HCT116 (cell line): ENCODE results near the gene ELAPOR1. TPM values are rescaled to one million over a fixed set of nuclear protein-coding genes. Genes with fewer than 3 reads are reported as not detected.

Experiments used
- ATAC-seq: fragments of 200-7000 bp; cut with Tn5 transposase; 2 replicates; pipeline ENCODE4 v1.9.1; 2020; ENCODE audit warnings: mild to moderate bottlenecking, moderate library complexity
- BruUV-seq: library from RNA; stranded (reverse); fragments of 400-500 nt; replicated peaks from 2 replicates; lab custom pipeline; 2021; lab: Mats Ljungman, UMichigan
- CTCF ChIA-PET: fragments of 300-600 bp; sonication (Branson Sonifier 250); formaldehyde crosslinking; loops from one replicate; lab custom pipeline; 2021; ENCODE audit warnings: antibody characterized with exemption; lab: Charles Lee
- POLR2A ChIA-PET: fragments of 300-600, 350-600 bp; sonication (Branson Sonifier 250); formaldehyde crosslinking; loops from one replicate; lab custom pipeline; 2021; ENCODE audit warnings: antibody characterized with exemption; lab: Charles Lee
- RAD21 ChIA-PET, 2 experiments: fragments of 300-600 bp; sonication (Branson Sonifier 250); formaldehyde crosslinking; loops; one replicate each; lab custom pipeline; 2023; ENCODE audit warnings: low total read pairs in 2 of 2; ENCODE audit not compliant: uncharacterized antibody in 2 of 2, unreplicated experiment in 2 of 2, low non-redundant PET in 1 of 2; lab: Charles Lee
- DNase-seq: peaks from one replicate; pipeline ENCODE4 v3.0.0-alpha.2; 2010; ENCODE audit warnings: low read depth, low spot score
- H2AFZ ChIP-seq: fragments of 200-600 bp; shearing (Covaris generic), sonication (generic); 2 replicates; pipeline ENCODE4 v1.6.1; 2017; ENCODE audit warnings: low read depth, mixed run types, mixed read lengths, antibody characterized with exemption, low read length; ENCODE audit not compliant: poor library complexity, severe bottlenecking
- H3K27ac ChIP-seq: 2 replicates; pipeline ENCODE4 v1.5.1; 2012; ENCODE audit warnings: low read depth, low read length
- H3K27me3 ChIP-seq: fragments of 200-600 bp; sonication (generic); 2 replicates; pipeline ENCODE4 v1.6.1; 2016; ENCODE audit warnings: mixed run types, low read length, mixed read lengths; ENCODE audit not compliant: insufficient read depth
- H3K36me3 ChIP-seq, 2 experiments: fragments of 200-500 bp in 1 of 2; fragments of 200-600 bp in 1 of 2; sonication (Bioruptor generic) in 1 of 2; sonication (generic) in 1 of 2; 2 replicates each; pipeline versions ENCODE4 v1.5.1 to v1.6.1; 2014 to 2016; ENCODE audit warnings: low read length in 2 of 2, inconsistent platforms in 1 of 2, mixed read lengths in 1 of 2, mixed run types in 1 of 2; ENCODE audit not compliant: insufficient read depth in 2 of 2, control insufficient read depth in 1 of 2
- H3K4me1 ChIP-seq, 2 experiments: fragments of 200-600 bp in 1 of 2; sonication (generic) in 1 of 2; 2 replicates each; pipeline versions ENCODE4 v1.5.1 to v1.6.1; 2012 to 2017; ENCODE audit warnings: low read length in 2 of 2, inconsistent platforms in 1 of 2, mild to moderate bottlenecking in 1 of 2, mixed read lengths in 1 of 2, mixed run types in 1 of 2, moderate library complexity in 1 of 2; ENCODE audit not compliant: insufficient read depth in 2 of 2, control insufficient read depth in 1 of 2
- H3K4me2 ChIP-seq: fragments of 200-600 bp; sonication (generic); 2 replicates; pipeline ENCODE4 v1.6.1; 2017; ENCODE audit warnings: mixed run types, low read length, mixed read lengths
- H3K4me3 ChIP-seq, 2 experiments: fragments of 200-600 bp in 1 of 2; sonication (generic) in 1 of 2; replicated peaks in 1 of 2; 2 replicates each; pipeline ENCODE4 v1.5.1; 2011 to 2016; ENCODE audit warnings: low read length in 2 of 2, control low read depth in 1 of 2, low read depth in 1 of 2, mild to moderate bottlenecking in 1 of 2, mixed read lengths in 1 of 2, mixed run types in 1 of 2
- H3K79me2 ChIP-seq: fragments of 200-600 bp; sonication (generic); 2 replicates; pipeline ENCODE4 v1.6.1; 2017; ENCODE audit warnings: mild to moderate bottlenecking, mixed run types, low read length, moderate library complexity, mixed read lengths; ENCODE audit not compliant: insufficient read depth
- H3K9ac ChIP-seq: fragments of 200-600 bp; sonication (generic); 2 replicates; pipeline ENCODE4 v1.6.1; 2016; ENCODE audit warnings: low read length, mixed read lengths
- H3K9me2 ChIP-seq: fragments of 200-600 bp; sonication (generic), shearing (Covaris generic); 2 replicates; pipeline ENCODE4 v1.6.1; 2017; ENCODE audit warnings: mixed run types, mild to moderate bottlenecking, moderate library complexity; ENCODE audit not compliant: insufficient read depth
- H3K9me3 ChIP-seq, 2 experiments: fragments of 200-500 bp in 1 of 2; fragments of 200-600 bp in 1 of 2; sonication (Bioruptor generic) in 1 of 2; sonication (generic) in 1 of 2; 2 replicates each; pipeline ENCODE4 v1.6.1; 2014 to 2017; ENCODE audit warnings: low read length in 2 of 2, mixed read lengths in 2 of 2, inconsistent platforms in 1 of 2, low read depth in 1 of 2, mild to moderate bottlenecking in 1 of 2, mixed run types in 1 of 2, moderate library complexity in 1 of 2; ENCODE audit not compliant: control insufficient read depth in 1 of 2, insufficient read depth in 1 of 2
- H4K20me1 ChIP-seq: fragments of 200-600 bp; sonication (generic), shearing (Covaris generic); 2 replicates; pipeline ENCODE4 v1.6.1; 2017; ENCODE audit warnings: mixed run types, mild to moderate bottlenecking, moderate library complexity; ENCODE audit not compliant: insufficient read depth
- CTCF ChIP-seq, 3 experiments: fragments of 200-600 bp in 1 of 3; sonication (generic) in 1 of 3; IDR thresholded peaks in 2 of 3; conservative IDR thresholded peaks in 1 of 3; 2 replicates each; pipeline ENCODE4 v1.5.1; 2012 to 2017; ENCODE audit warnings: low read depth in 2 of 3, low read length in 2 of 3, antibody characterized with exemption in 1 of 3, borderline replicate concordance in 1 of 3, control low read depth in 1 of 3, mild to moderate bottlenecking in 1 of 3, mixed read lengths in 1 of 3, mixed run types in 1 of 3, moderate library complexity in 1 of 3; ENCODE audit not compliant: insufficient read depth in 1 of 3
- ELF1 ChIP-seq: IDR thresholded peaks from 2 replicates; pipeline ENCODE4 v1.6.1; 2012; ENCODE audit warnings: low read depth, borderline replicate concordance
- JUND ChIP-seq: IDR thresholded peaks from 2 replicates; pipeline ENCODE4 v1.6.1; 2012
- MAX ChIP-seq: IDR thresholded peaks from 2 replicates; pipeline ENCODE4 v1.6.1; 2012
- RAD21 ChIP-seq: IDR thresholded peaks from 2 replicates; pipeline ENCODE4 v1.6.1; 2012; ENCODE audit warnings: low read depth, mild to moderate bottlenecking
- TCF7L2 ChIP-seq: IDR thresholded peaks from 2 replicates; pipeline ENCODE4 v1.7.0; 2011; ENCODE audit warnings: borderline replicate concordance, inconsistent platforms; ENCODE audit not compliant: insufficient read depth, insufficient read length; ENCODE audit errors: extremely low read depth
- intact Hi-C: fragments of 100-400 bp; cut with micrococcal nuclease; formaldehyde crosslinking; loops from 2 replicates; pipeline ENCODE4 v1.10.0; 2022
- total RNA-seq: library from RNA; stranded (reverse); gene quantifications from one replicate; pipeline ENCODE4 v1.2.1, GENCODE V29; 2021; ENCODE audit not compliant: unreplicated experiment

Gene ELAPOR1
- total RNA-seq, 1 experiment from 2014 or later = 0.57 TPM

- TF ChIP-seq CTCF (IDR thresholded peaks at IDR 0.05 in 2 of 3, conservative IDR thresholded peaks at IDR 0.05 in 1 of 3; ENCODE audit: borderline replicate concordance in 1 of 3, insufficient read depth in 1 of 3, low read depth in 2 of 3, low read length in 2 of 3) = peak; percentile 29 to 74 (median 62); a peak in 5 of 6 replicates
- TF ChIP-seq JUND = no peak
- no peak for TF ChIP-seq ELF1
- no peak for TF ChIP-seq TCF7L2
- peak; percentile 35 for TF ChIP-seq RAD21
- TF ChIP-seq MAX = no peak
- intact Hi-C loops = no loop called here
- peak overlapping the region; percentile 87 for H3K4me2 ChIP-seq
- no peaks in the 10 kb centered on the region for H3K9me3 ChIP-seq
- H4K20me1 ChIP-seq = no peaks in the 10 kb centered on the region
- H3K27ac ChIP-seq = no peak overlapping the region
- peaks cover 24% of the 10 kb centered on the region for H3K79me2 ChIP-seq
- H3K9ac ChIP-seq = no peak overlapping the region
- RAD21 ChIA-PET = no interaction called here
- peak; percentile 24; the same call in 1 of the 2 replicates for ATAC-seq
- CTCF ChIA-PET = interaction anchor here (1.3 to 2.5 kb wide), 2 partner anchors 11 kb away, joined by 8 to 21 read pairs; no protein-coding TSS in a partner anchor
- H3K9me2 ChIP-seq = no peaks in the 10 kb centered on the region
- peaks cover 5 to 27% of the 10 kb centered on the region in 2 experiments; a peak in 3 of 4 replicates for H3K4me1 ChIP-seq
- POLR2A ChIA-PET = interaction anchor here (1.8 to 2.1 kb wide), 3 partner anchors 10 to 14 kb away, joined by 7 to 18 read pairs (median 7); partner anchors contain the start of gene TAF13
- BruUV-seq = no TSS peak
- peaks cover 0 to 4% of the 10 kb centered on the region in 2 experiments; a peak in 1 of 4 replicates for H3K36me3 ChIP-seq
- no peak overlapping the region for H3K4me3 ChIP-seq
- DNase-seq = peak; percentile 41
- H3K27me3 ChIP-seq = no peaks in the 10 kb centered on the region
- H2AFZ ChIP-seq = no peak overlapping the region
Observed at GRCh38 chr1:109089242-109090015, 24.5 kb upstream of the ELAPOR1 start.
